HepG2 (cell line): ENCODE results near the gene SULT2A1. TPM values are rescaled to one million over a fixed set of nuclear protein-coding genes. Genes with fewer than 3 reads are reported as not detected.
A peak's percentile ranks its signal among the peaks of the same experiment; 100 is the strongest.

Experiments
- AFF4 ChIP-seq: sonication (generic); formaldehyde crosslinking; IDR thresholded peaks from 2 replicates; pipeline ENCODE4 v1.4.0; 2020; ENCODE audit warnings: missing genetic modification reagents
- AGO2 ChIP-seq: fragments of 200-400 bp; formaldehyde crosslinking; optimal IDR thresholded peaks from 2 replicates; pipeline ENCODE3; 2017; ENCODE audit warnings: mild to moderate bottlenecking, low read depth, low read length, moderate library complexity
- ATRX ChIP-seq: sonication (generic); formaldehyde crosslinking; IDR thresholded peaks from 2 replicates; pipeline ENCODE4 v1.4.0; 2020; ENCODE audit warnings: missing genetic modification reagents, borderline replicate concordance
- GLI4 ChIP-seq: sonication (generic); formaldehyde crosslinking; IDR thresholded peaks from 2 replicates; pipeline ENCODE4 v1.5.1; 2020; ENCODE audit warnings: missing genetic modification reagents, mild to moderate bottlenecking, moderate library complexity, borderline replicate concordance
- HDAC1 ChIP-seq: sonication (generic); formaldehyde crosslinking; IDR thresholded peaks from 2 replicates; pipeline ENCODE4 v1.5.1; 2020; ENCODE audit warnings: mild to moderate bottlenecking, missing genetic modification reagents
- IRX3 ChIP-seq: sonication (generic); formaldehyde crosslinking; IDR thresholded peaks from 2 replicates; pipeline ENCODE4 v1.8.1; 2023; ENCODE audit warnings: mild to moderate bottlenecking, low read depth, missing genetic modification reagents, borderline replicate concordance
- JUND ChIP-seq: sonication (generic); formaldehyde crosslinking; IDR thresholded peaks from 2 replicates; pipeline ENCODE4 v1.8.0; 2022; ENCODE audit warnings: mild to moderate bottlenecking, missing genetic modification reagents
- MYPOP ChIP-seq: sonication (generic); formaldehyde crosslinking; IDR thresholded peaks from 2 replicates; pipeline ENCODE4 v1.8.1; 2023; ENCODE audit warnings: mild to moderate bottlenecking, moderate library complexity, missing genetic modification reagents
- PRDM15 ChIP-seq: sonication (generic); formaldehyde crosslinking; IDR thresholded peaks from 2 replicates; pipeline ENCODE4 v1.4.0; 2020; ENCODE audit warnings: missing genetic modification reagents
- RORA ChIP-seq: sonication (generic); formaldehyde crosslinking; IDR thresholded peaks from 2 replicates; pipeline ENCODE4 v1.5.0; 2020; ENCODE audit warnings: mild to moderate bottlenecking, missing genetic modification reagents, moderate library complexity
- RXRA ChIP-seq: sonication (generic); formaldehyde crosslinking; IDR thresholded peaks from 2 replicates; pipeline ENCODE4 v1.5.1; 2020; ENCODE audit warnings: missing genetic modification reagents
- SMAD1 ChIP-seq: sonication (generic); formaldehyde crosslinking; IDR thresholded peaks from 2 replicates; pipeline ENCODE4 v1.4.0; 2020; ENCODE audit warnings: missing genetic modification reagents, low read depth, mild to moderate bottlenecking, borderline replicate concordance
- SP4 ChIP-seq: sonication (generic); formaldehyde crosslinking; IDR thresholded peaks from 2 replicates; pipeline ENCODE4 v1.8.1; 2023; ENCODE audit warnings: mild to moderate bottlenecking, missing genetic modification reagents
- U2AF2 ChIP-seq: fragments of 200-400 bp; formaldehyde crosslinking; IDR thresholded peaks from 2 replicates; pipeline ENCODE4 v1.6.1; 2017; ENCODE audit warnings: low read depth, mild to moderate bottlenecking, low read length
- ZMAT5 ChIP-seq: sonication (generic); formaldehyde crosslinking; IDR thresholded peaks from 2 replicates; pipeline ENCODE4 v1.5.0; 2020; ENCODE audit warnings: mild to moderate bottlenecking, low read depth, missing genetic modification reagents, borderline replicate concordance
- ZNF430 ChIP-seq: sonication (generic); formaldehyde crosslinking; IDR thresholded peaks from 2 replicates; pipeline ENCODE4 v1.9.0; 2021; ENCODE audit warnings: mild to moderate bottlenecking, missing genetic modification reagents
- ZNF576 ChIP-seq: sonication (generic); formaldehyde crosslinking; IDR thresholded peaks from 2 replicates; pipeline ENCODE4 v1.4.0; 2020; ENCODE audit warnings: mild to moderate bottlenecking, missing genetic modification reagents
- ZNF629 ChIP-seq: sonication (generic); formaldehyde crosslinking; conservative IDR thresholded peaks from 2 replicates; pipeline ENCODE4 v1.5.0; 2020; ENCODE audit warnings: missing genetic modification reagents
- ZNF792 ChIP-seq: IDR thresholded peaks from 2 replicates; pipeline ENCODE4 v1.6.1; 2016
- ZSCAN20 ChIP-seq: sonication (generic); formaldehyde crosslinking; IDR thresholded peaks from 2 replicates; pipeline ENCODE4 v1.4.0; 2020; ENCODE audit warnings: missing genetic modification reagents, mild to moderate bottlenecking, borderline replicate concordance
- ZSCAN31 ChIP-seq: sonication (generic); formaldehyde crosslinking; IDR thresholded peaks from 2 replicates; pipeline ENCODE4 v1.5.0; 2020; ENCODE audit warnings: low read depth, mild to moderate bottlenecking, missing genetic modification reagents
- polyA plus RNA-seq, 8 experiments: library from polyadenylated mRNA; depleted of rRNA in 3 of 8; stranded (reverse) in 7 of 8; unstranded in 1 of 8; fragments of >200 nt; fragmentation: Illumina TruSeq in 4 of 8; extraction: Trizol in 4 of 8; gene quantifications; 2 replicates each; pipeline versions ENCODE4 v1.2.1 to v1.2.3, GENCODE V29; 2011 to 2016; ENCODE audit warnings: low read depth in 4 of 8, missing spikeins in 1 of 8, mixed read lengths in 1 of 8; ENCODE audit not compliant: insufficient read depth in 1 of 8
- total RNA-seq, 5 experiments: library from RNA; depleted of rRNA; stranded (reverse); fragments of >200 nt; fragmentation: Illumina TruSeq; extraction: Trizol; gene quantifications; 2 replicates each; pipeline ENCODE4 v1.2.3, GENCODE V29; 2016; ENCODE audit warnings: low read depth in 1 of 5

SULT2A1 gene
- total and polyA plus RNA-seq, 2 of the 13 experiments (the other 11 are each of a cell fraction or from before 2014, with no cell fraction given): 137 to 193 TPM

GRCh38 chr19:47886010-47886559 is at the start of gene SULT2A1 (continued):
- TF ChIP-seq PRDM15 (no peak), ZNF629 (no peak), ZSCAN20 (CRISPR knock-in tag) (no peak), ZMAT5 (CRISPR knock-in tag) (no peak), IRX3 (CRISPR knock-in tag) (0 out of 2 replicates have a peak, but pooled peaks have one; percentile 62), ZNF792 (no peak), HDAC1 (CRISPR knock-in tag) (peak; percentile 62; the same call in 1 of the 2 replicates), AGO2 (no peak), RORA (CRISPR knock-in tag) (0 out of 2 replicates have a peak, but pooled peaks have one; percentile 74), ZNF576 (CRISPR knock-in tag) (no peak), U2AF2 (no peak), RXRA (peak; percentile 39; the same call in 1 of the 2 replicates), ZSCAN31 (CRISPR knock-in tag) (no peak), AFF4 (no peak), SP4 (CRISPR knock-in tag) (0 out of 2 replicates have a peak, but pooled peaks have one; percentile 38), ATRX (no peak), MYPOP (CRISPR knock-in tag) (no peak), SMAD1 (no peak), GLI4 (CRISPR knock-in tag) (no peak), ZNF430 (CRISPR knock-in tag) (peak; percentile 75), JUND (CRISPR knock-in tag) (peak; percentile 67; the same call in 1 of the 2 replicates)
